Adrenal gland (tissue), 5 donors: ENCODE data around the gene LRIG1.

Experiments
- CTCF ChIP-seq, 6 experiments: fragments of 450-650 bp in 4 of 6; fragments of 200-600 bp in 2 of 6; sonication (generic) in 1 of 6; IDR thresholded peaks; 1 replicate in 5 of 6; 2 replicates in 1 of 6; pipeline versions ENCODE4 v1.5.1 to v1.8.0; 2016 to 2021; ENCODE audit warnings: antibody characterized with exemption in 6 of 6, mild to moderate bottlenecking in 2 of 6, moderate library complexity in 1 of 6
- POLR2A ChIP-seq, 2 donors: fragments of 450-650 bp; IDR thresholded peaks; one replicate each; pipeline ENCODE4 v1.6.1; 2017; ENCODE audit warnings: antibody characterized with exemption in 2 of 2, mild to moderate bottlenecking in 2 of 2, moderate library complexity in 1 of 2
- donor health status: DM: no; HTN: no; CAD: no.

GRCh38 chr3:66425032-66425431, 75.8 kb downstream of the LRIG1 start:
- TF ChIP-seq CTCF (IDR thresholded peaks at IDR 0.05) (no peak), POLR2A (IDR thresholded peaks at IDR 0.05) (no peak)
